HCEC 1CT (cell line): ENCODE results near the gene GDNF.

ENCODE experiments used
- DNase-seq: peaks from one replicate; pipeline ENCODE4 v3.0.0-alpha.2; 2017

The GDNF gene

DNA sequence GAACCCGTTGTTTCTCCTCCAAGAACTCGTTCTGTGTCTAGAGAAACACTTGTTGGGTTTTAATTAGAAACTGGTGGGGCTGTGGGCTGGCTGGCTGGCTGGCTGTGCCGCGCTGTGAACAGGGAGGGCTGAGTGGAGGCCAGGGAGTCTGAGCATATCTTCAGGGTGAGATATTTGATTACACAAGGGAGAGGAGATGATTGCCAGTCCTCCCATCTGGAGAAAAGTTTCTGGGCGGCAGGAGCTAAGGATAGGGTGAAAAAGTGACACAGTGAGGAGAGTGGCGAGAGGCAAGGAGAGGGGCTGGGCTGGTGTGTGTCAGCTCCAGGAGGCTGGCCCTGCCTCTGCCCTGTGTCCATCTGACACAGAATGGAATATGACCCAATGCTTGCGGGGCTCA, 63.0 kb downstream of the GDNF start:
- no peak for DNase-seq

DNA sequence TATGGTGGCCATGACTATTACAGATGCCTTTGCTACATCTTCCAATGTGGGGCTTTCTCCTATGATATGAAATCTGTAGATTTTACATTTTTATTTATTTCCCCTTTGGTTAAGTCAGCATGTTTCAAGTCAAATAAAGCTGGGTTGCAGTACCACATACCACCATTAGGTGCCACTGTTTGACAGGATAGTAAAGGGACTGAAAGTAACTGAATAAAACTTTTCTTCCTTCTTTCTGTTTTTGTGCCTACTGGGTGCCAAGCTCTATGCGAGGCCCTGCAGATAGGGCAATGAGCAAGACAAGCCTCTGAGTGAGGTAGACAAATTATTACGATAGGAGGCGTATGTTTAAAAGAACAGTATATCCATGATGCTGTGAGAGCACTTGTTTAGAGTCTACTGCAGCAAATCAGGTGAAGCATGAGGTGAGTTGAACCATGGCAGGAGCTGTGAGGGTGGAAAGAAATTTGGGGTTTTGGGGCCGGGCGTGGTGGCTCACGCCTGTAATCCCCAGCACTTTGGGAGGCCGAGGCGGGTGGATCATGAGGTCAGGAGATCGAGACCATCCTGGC, 64.8 kb downstream of the GDNF start:
- DNase-seq: peak; percentile 23

DNA sequence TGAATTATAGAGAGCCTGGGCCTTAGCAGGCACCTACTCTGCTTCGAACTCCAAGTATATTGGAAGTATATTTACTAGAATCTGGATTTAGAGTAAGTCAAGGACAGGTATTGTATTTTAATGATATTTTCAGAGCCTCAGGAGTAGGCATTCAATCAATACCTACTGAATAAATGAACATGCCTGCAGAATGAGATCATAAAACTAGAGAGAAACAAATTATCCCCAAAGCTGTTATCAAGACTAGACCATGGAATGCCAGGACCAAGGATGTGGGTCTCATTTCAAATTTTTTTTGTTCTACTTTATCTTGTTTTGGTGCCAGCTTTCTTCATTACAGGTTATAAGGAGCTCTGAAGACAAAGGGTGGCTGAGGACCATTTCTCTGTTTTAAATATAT, 66.0 kb downstream of the GDNF start:
- DNase-seq: no peak

DNA sequence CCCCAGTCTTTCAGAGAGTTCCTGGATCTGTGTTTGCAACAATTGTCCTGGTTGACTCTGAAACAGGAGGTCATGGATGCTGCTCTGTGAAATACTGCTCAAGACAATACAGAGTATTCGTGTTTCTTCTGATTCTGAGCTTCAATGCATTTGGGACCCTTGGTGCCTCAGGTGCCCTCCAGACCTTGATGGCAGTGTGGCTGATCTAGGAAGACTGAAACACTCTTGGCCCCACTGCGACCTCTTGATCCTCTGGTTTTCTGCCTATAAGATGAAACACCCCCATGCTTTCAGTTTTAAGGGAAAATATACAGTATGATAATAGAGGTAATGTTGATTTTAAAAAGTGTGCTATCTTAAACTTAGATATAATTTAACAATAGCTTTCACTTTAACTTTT, 67.6 kb downstream of the GDNF start:
- no peak for DNase-seq

DNA sequence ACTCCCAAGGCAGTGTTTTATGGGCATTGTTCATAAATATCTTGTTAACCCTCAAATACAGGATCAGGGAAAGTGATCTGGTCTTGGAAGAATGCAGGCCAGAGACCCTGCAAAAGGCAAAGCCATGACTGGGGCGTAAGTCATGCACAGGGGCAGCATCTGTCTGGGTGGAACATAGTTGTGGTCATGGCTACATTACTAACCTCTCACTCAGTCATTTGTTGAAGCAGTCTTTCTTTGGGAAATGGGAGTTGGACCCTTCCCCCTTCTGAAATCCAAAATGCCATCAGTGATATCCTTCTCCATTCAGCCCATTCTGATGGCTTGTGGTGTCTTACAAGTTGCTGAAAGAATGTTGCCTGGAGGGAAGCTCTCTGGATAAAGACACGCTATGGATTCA, 68.1 kb downstream of the GDNF start:
- DNase-seq: peak; percentile 98

- DNase-seq: no peak
Measured at GRCh38 chr5:37771203-37771611, 68.6 kb downstream of the GDNF start.

DNA sequence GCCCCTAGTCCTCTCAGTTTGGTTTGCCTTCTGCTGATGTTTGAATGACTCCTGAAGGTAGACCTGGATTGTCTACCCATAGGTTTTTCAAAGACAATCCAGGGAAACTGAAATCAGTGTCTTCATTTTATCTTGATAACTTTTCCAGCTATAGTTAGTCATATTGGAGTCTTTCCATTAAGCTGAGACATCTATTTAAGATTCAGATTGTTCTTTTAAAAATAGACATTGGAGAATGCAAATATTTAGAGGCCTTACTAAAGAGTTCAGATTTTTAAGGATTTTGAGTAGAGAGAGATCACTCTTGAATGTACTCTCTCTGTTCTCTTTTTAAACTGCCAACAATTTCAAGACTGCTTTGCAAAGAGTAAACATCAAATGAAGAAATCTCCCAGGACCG, 69.1 kb downstream of the GDNF start:
- peak; percentile 12 for DNase-seq

DNA sequence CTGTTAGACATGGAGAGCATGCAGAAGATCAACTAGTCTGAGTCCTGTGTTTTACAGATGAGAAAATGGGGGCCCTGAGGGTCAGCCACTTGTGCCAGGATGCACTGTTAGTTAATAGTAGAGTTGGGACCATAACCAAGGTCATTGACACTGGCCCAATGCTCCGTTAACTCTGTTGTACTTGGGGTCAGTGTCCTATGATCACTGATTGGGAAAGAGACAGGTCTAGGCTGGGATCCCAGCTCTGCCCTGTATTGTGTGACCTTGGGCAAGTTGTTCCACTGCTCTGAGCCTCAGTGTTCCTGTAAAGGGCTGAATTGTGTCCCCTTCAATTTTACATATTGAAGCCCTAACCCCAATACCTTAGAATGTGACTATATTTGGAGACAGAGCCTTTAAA, 70.0 kb downstream of the GDNF start:
- no peak for DNase-seq

DNA sequence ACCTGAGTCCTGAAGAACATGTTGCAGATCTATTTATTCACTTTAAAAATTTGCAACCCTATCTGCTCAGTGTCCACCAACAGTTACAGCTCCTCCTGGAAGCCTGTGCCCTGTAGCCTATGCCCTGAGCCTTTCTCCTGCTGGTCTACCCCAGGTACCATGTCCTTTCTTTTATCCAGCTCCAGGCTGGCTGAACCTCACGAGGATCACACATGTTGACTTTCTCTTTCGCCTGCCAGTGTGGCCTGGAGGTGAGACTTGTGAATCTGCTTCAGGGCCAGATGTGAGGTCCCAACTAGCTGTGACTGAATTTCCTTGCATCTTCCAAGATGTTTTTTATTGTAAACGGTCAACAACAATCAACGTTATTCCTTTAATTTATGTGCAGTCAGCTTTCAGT, 70.7 kb downstream of the GDNF start:
- DNase-seq: no peak

DNA sequence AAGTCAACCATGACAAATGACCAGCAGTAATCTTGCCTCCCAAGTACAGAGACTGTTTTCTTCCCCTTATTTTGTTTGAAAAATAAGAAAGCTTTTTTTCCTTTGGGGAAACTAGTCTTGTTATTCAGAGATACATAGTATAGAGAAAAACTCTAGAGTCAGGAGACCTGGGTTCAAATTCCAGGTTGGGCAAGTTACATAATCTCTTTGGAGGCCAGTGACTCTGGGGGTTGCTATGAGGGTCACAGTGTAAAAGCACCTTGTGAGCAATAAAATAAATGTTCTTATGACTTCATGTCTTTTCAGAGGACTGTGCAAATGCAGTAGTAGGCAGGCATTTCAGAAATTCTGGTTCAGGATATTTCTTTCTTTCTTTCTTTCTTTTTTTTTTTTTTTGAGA, 71.5 kb downstream of the GDNF start:
- DNase-seq: no peak

DNA sequence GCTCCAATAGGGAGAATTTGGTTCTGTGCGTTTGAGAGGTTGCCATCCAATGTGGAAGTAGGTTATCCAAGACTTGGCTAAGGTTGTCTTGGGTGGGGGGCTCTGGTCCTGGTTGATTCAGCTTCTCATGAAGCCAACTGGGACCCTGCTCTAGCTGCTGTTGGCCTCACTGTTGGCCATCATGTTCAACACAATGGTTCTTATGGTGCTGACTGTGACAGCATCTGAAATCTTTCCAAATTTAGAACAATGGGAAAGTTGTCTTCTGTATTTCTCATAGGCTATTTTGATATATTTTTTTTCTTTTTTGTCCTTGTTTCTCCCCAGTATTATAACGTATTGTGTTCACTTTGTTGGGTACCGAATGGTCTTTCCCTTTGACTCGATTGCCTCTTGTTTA, 71.9 kb downstream of the GDNF start:
- DNase-seq: no peak

GRCh38 chr5:37767251-37767650, 72.6 kb downstream of the GDNF start:
- no peak for DNase-seq
